Right lobe of liver (tissue), 6 donors: ENCODE data around the gene KDM4B. TPM values are rescaled to one million over a fixed set of nuclear protein-coding genes. Genes with fewer than 3 reads are reported as not detected.
A peak's percentile ranks its signal among the peaks of the same experiment; 100 is the strongest.

Experiments
- ATAC-seq, 4 donors: fragments of 200-7000 bp; cut with Tn5 transposase; one replicate each; pipeline ENCODE4 v1.9.1; 2020; ENCODE audit warnings: mild to moderate bottlenecking in 4 of 4, moderate library complexity in 4 of 4
- DNase-seq, 3 donors: peaks; one replicate each; pipeline ENCODE4 v3.0.0-alpha.2; 2020
- H3K27ac ChIP-seq, 3 donors: fragments of 200-600 bp; one replicate each; pipeline ENCODE4 v1.8.0; 2022
- H3K27me3 ChIP-seq, 2 donors: fragments of 200-600 bp; one replicate each; pipeline ENCODE4 v1.8.0; 2022
- H3K36me3 ChIP-seq, 4 donors: fragments of 200-600 bp; sonication (generic) in 1 of 4; one replicate each; pipeline versions ENCODE4 v1.5.1 to v1.8.0; 2017 to 2022; ENCODE audit warnings: control low read depth in 1 of 4
- H3K4me1 ChIP-seq, 4 donors: fragments of 200-600 bp; sonication (generic) in 1 of 4; one replicate each; pipeline versions ENCODE4 v1.5.1 to v1.8.0; 2017 to 2022; ENCODE audit warnings: control low read depth in 1 of 4
- H3K4me3 ChIP-seq, 3 donors: fragments of 200-600 bp; one replicate each; pipeline ENCODE4 v1.8.0; 2022
- H3K9me3 ChIP-seq, 4 donors: fragments of 200-600 bp; sonication (generic) in 1 of 4; one replicate each; pipeline versions ENCODE4 v1.5.1 to v1.8.0; 2017 to 2022; ENCODE audit warnings: control low read depth in 1 of 4
- CTCF ChIP-seq, 4 donors: fragments of 200-600 bp in 3 of 4; fragments of 450-650 bp in 1 of 4; IDR thresholded peaks; one replicate each; pipeline versions ENCODE4 v1.5.1 to v1.8.0; 2016 to 2022; ENCODE audit warnings: antibody characterized with exemption in 4 of 4, mild to moderate bottlenecking in 2 of 4
- POLR2A ChIP-seq: fragments of 450-650 bp; IDR thresholded peaks from one replicate; pipeline ENCODE4 v1.6.1; 2017; ENCODE audit warnings: antibody characterized with exemption, mild to moderate bottlenecking
- WGBS: methylation state at CpG from one replicate; pipeline ENCODE4 v1.1.6; 2018; ENCODE audit warnings: low coverage, low lambda C conversion rate; ENCODE audit not compliant: insufficient coverage; ENCODE audit errors: missing lambda C conversion rate; 5-methylcytosine and 5-hydroxymethylcytosine counted together
- intact Hi-C, 2 donors: fragments of 100-400 bp; cut with DNase I; formaldehyde crosslinking; loops; one replicate each; pipeline versions ENCODE4 v1.11.2 to v1.14.1; 2022
- long read RNA-seq: library from polyadenylated mRNA; unstranded; transcript quantifications from one replicate; pipeline ENCODE4 v2.0.0, GENCODE V29; 2019
- total RNA-seq, 6 experiments: library from RNA; depleted of rRNA in 2 of 6; stranded (reverse); fragments of >200 nt in 2 of 6; fragmentation: NEBNext Ultra II Directional in 3 of 6; extraction: Animal tissue kit (Norgen Biotek cat#: 25700) in 3 of 6; gene quantifications; one replicate each; pipeline versions ENCODE4 v1.1.0 to v1.2.4, GENCODE V29; 2016 to 2023
- donor health status: DM: no; HTN: yes; CAD: no.
- donor health status: DM: no; HTN: no; CAD: no.
- donor health status: DM: no; HTN: no; CAD: no.
- donor health status: DM: no; HTN: yes; CAD: no.
- donor health status: DM: no; HTN: yes; CAD: no.

KDM4B gene
- 10 to 100 TPM; 14.2 to 36.9 (median 29.1) TPM for total RNA-seq
- long read RNA-seq, partial matches to known transcripts = 1 of 3 reads
- long read RNA-seq, other reads (novel, unspliced or antisense) = 2 of 3 reads

GRCh38 chr19:4968462-4969291, at the start of gene KDM4B:
Gene KDM4B (plus strand): TSS chr19:4969113. CDS start chr19:5032891, 63,778 bp downstream.
- H3K27ac ChIP-seq = peak within 1 kb of the TSS; percentile 40 to 71 (median 70)
- no peak for TF ChIP-seq CTCF (IDR thresholded peaks at IDR 0.05)
- TF ChIP-seq POLR2A = peak; percentile 98
- no peaks in the 10 kb centered on the region for H3K9me3 ChIP-seq
- H3K27me3 ChIP-seq = no peaks in the 10 kb centered on the region
- peak; percentile 100 for DNase-seq
- intact Hi-C loops = no loop called here
- ATAC-seq = peak; percentile 85 to 96 (median 92)
- peaks cover 0 to 32% (median 12%) of the 10 kb centered on the region in 4 donors for H3K4me1 ChIP-seq
- peak within 1 kb of the TSS; percentile 54 to 68 (median 58) for H3K4me3 ChIP-seq
- WGBS = 0% methylated on average over 10 of the region's 96 CpGs
- H3K36me3 ChIP-seq = no peaks in the 10 kb centered on the region

GRCh38 chr19:4922530-4923275, 46.2 kb upstream of the KDM4B start:
- ATAC-seq = peak in 3 of 4 donors; percentile 22 to 40 (median 27)
- no peak for DNase-seq
- H3K27me3 ChIP-seq = no peaks in the 10 kb centered on the region
- no peak overlapping the region for H3K27ac ChIP-seq
- TF ChIP-seq POLR2A (no peak), CTCF (IDR thresholded peaks at IDR 0.05) (no peak)
- intact Hi-C loops = no loop called here
- no peaks in the 10 kb centered on the region for H3K9me3 ChIP-seq
- H3K36me3 ChIP-seq = no peaks in the 10 kb centered on the region
- no peaks in the 10 kb centered on the region for H3K4me1 ChIP-seq
- no peak overlapping the region for H3K4me3 ChIP-seq
- 87% methylated on average over 8 of the region's 22 CpGs for WGBS

GRCh38 chr19:4923276-4923747, 45.6 kb upstream of the KDM4B start:
- intact Hi-C loops = no loop called here
- no peaks in the 10 kb centered on the region for H3K27me3 ChIP-seq
- WGBS = 89% methylated on average over 3 of the region's 21 CpGs
- DNase-seq (no peak), ATAC-seq (peak in 1 of 4 donors; percentile 20)
- no peak for TF ChIP-seq POLR2A
- TF ChIP-seq CTCF (IDR thresholded peaks at IDR 0.05) = no peak
- H3K4me1 ChIP-seq = no peaks in the 10 kb centered on the region
- H3K27ac ChIP-seq = no peak overlapping the region
- no peak overlapping the region for H3K4me3 ChIP-seq
- no peaks in the 10 kb centered on the region for H3K9me3 ChIP-seq
- H3K36me3 ChIP-seq = no peaks in the 10 kb centered on the region

- ATAC-seq (no peak), DNase-seq (no peak)
- intact Hi-C loops = no loop called here
- no peak overlapping the region for H3K27ac ChIP-seq
- H3K36me3 ChIP-seq = no peaks in the 10 kb centered on the region
- H3K4me3 ChIP-seq = no peak overlapping the region
- no peak for TF ChIP-seq CTCF (IDR thresholded peaks at IDR 0.05)
- TF ChIP-seq POLR2A = no peak
- H3K4me1 ChIP-seq = no peaks in the 10 kb centered on the region
- no peaks in the 10 kb centered on the region for H3K9me3 ChIP-seq
- no peaks in the 10 kb centered on the region for H3K27me3 ChIP-seq
- no CpG with 5 or more reads among the region's 22 CpGs for WGBS
Measured at GRCh38 chr19:4929186-4929585, 39.7 kb upstream of the KDM4B start.
